HG03457 (cell line): ENCODE data around the gene APLP1.
"Not testable (repeated sequence)": the region's sequence is repeated elsewhere in the genome, so short reads cannot be mapped to it uniquely, and the experiment has no call there.

Source experiments
- ATAC-seq: cut with Tn5 transposase; IDR thresholded peaks from one replicate; pipeline ENCODE4 v1.9.1; 2021; ENCODE audit warnings: moderate number of reproducible peaks; ENCODE audit not compliant: unreplicated experiment

Gene APLP1

DNA sequence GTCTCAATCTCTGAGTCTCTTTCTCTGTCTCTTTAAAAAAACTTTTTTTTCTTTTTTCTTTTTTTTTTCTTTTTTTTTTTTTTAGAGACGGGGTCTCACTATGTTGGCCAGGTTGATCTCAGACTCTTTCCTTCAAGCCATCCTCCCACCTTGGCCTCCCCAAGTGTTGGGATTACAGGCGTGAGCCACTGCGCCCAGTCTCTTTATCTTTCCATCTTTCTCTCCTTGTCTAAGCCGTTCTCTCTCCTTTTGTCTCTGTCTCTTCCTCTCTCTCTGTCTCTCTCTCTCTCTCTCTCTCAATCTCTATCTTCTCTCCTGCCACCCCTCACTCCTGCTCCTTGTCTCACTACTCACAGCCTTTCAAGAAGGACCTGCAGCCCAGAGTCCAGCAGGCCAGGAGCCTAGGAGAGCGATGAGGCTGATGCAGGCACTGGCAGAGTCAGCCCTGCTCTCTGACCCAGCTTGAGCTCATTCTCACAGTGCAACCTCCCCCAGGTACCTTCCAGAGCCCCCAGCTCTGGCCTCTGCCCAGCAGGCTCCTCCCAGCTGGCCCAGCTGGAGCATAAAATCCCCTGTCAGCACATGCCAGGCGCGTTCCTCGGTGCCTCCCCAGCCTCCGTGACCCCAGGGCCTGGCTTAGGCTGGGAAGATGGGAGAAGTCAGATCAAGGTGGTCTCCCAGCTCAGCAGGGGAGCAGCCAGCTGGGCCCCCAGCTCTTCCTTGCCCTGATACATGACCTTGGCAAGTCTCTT is 16.2 kb upstream of the APLP1 start, which contains the start of gene NPHS1:
Gene NPHS1 (minus strand): TSS at position 476 of the 752 bp plus-strand sequence. CDS start 667 bp downstream, outside the sequence.
- no peak for ATAC-seq

DNA sequence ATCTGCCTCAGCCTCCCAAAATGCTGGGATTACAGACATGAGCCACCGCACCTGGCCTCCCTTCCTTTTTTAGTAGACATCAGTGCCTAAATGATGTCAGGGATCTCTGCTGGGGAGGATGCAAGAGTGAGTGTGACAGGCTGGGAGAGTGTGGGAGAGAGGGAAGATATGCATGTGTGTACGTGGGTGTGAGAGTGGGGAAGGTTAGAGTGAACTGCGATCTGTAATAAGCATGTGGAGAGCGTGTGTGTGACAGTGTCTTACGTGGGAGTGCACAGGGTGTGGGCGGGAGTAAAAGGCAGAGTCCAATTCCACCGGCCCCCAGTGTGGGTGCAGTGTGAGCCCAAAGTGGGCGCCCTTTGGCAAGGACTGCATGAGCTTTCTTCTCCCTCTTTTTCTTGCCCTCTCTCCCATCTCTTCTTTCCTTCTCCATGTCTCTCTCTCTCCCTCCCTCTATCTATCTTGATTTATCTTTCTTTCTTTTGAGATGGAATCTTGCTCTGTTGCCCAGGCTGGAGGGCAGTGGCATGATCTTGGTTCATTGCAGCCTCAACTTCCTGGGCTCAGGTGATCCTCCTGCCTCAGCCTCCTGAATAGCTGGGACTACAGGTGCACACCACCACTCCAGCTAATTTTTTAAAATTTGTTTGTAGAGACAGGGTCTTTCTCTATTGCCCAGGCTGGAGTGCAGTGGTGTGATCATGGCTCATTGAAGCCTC is 15.2 kb upstream of the APLP1 start:
- ATAC-seq, result no peak

DNA sequence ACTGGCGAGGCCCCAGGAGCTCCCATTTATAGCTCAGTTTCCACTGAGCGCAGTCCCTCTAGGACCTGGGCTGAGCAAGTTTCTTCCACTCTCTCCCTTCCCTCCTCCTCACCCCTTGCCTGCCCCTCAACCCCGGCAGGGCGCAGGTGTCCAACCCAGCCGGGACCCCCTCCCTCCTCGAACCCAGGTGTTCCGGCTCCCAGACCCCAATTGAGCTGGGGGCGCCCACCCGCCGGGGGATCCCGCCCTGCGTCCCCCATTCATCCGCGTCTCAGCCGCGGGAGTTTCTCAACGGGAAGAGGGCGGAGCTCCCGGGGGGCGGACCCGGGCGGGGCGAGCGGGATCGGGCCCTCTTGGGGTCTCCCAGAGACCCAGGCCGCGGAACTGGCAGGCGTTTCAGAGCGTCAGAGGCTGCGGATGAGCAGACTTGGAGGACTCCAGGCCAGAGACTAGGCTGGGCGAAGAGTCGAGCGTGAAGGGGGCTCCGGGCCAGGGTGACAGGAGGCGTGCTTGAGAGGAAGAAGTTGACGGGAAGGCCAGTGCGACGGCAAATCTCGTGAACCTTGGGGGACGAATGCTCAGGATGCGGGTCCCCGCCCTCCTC is 11.7 kb upstream of the APLP1 start, which contains the start of gene KIRREL2:
Gene KIRREL2 (plus strand): TSS at position 366 of the 604 bp plus-strand sequence. CDS start 209 bp downstream, at position 575.
- ATAC-seq, result no peak

DNA sequence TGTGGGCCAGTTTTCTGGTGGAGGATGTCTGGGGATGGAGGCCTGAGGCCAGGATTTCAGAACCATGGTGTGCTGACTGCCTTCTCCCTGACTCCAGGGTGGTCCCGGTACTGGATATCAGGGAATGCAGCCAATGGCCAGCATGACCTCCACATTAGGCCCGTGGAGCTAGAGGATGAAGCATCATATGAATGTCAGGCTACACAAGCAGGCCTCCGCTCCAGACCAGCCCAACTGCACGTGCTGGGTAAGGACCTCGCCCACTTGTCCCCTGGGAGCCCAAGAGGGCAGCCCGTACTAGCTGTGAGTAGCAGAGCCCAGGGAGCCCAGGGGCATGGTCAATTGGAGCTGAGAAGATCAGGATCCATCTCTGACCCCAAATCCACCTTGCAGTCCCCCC is 10.1 kb upstream of the APLP1 start:
- ATAC-seq, result no peak

DNA sequence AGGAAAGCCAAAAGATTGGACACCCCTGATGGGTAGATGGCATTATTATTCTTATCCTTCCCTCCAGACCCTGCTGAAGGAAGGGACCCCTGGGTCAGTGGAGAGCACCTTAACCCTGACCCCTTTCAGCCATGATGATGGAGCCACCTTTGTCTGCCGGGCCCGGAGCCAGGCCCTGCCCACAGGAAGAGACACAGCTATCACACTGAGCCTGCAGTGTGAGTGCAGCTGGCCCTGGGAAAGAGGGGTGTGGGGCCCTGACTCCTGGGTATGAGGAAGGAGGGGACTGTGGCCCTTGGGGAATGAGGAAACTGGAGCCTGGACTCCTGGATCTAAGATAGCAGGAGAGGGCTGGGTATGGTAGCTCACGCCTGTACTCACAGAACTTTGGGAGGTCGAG is 9.0 kb upstream of the APLP1 start:
- ATAC-seq, result no peak

DNA sequence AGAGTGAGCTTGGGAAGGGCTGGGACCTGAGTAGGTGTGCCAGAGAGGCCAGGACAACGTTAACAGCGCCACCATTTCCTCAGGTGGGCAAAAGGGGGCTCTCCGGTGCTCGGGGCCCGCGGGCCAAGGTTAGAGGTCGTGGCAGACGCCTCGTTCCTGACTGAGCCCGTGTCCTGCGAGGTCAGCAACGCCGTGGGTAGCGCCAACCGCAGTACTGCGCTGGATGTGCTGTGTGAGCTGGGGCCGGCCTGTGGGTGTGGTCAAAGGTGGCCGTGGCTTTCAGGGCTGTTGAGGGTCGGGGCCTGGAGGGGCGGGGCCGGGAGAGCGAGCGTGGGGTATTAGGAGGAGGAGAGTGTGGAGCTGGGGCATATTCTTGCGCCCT is 7.9 kb upstream of the APLP1 start:
- no peak for ATAC-seq

DNA sequence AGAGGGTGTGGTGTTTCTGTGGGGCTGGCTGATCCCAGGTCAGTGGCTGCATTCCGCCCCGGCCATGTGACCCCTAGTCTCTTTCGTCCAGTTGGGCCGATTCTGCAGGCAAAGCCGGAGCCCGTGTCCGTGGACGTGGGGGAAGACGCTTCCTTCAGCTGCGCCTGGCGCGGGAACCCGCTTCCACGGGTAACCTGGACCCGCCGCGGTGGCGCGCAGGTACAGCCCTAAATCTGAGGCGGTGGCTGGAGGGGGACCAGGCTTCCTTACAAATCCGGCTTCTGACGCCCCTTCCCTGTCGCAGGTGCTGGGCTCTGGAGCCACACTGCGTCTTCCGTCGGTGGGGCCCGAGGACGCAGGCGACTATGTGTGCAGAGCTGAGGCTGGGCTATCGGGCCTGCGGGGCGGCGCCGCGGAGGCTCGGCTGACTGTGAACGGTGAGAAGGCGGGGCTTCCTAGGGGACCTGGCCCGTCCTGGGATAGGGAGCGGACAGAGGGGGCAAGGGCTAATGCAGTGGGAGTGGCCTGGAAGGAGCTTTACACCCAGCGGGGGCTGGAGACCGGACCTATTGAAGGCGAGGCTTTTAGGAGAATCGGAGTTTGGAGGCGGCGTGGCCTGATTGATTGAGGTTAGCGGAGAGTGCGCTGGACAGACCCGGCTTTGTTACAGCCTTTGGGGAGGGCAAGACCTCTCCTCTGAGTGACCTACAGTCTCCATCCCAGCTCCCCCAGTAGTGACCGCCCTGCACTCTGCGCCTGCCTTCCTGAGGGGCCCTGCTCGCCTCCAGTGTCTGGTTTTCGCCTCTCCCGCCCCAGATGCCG is 7.3 kb upstream of the APLP1 start:
- no peak for ATAC-seq

DNA sequence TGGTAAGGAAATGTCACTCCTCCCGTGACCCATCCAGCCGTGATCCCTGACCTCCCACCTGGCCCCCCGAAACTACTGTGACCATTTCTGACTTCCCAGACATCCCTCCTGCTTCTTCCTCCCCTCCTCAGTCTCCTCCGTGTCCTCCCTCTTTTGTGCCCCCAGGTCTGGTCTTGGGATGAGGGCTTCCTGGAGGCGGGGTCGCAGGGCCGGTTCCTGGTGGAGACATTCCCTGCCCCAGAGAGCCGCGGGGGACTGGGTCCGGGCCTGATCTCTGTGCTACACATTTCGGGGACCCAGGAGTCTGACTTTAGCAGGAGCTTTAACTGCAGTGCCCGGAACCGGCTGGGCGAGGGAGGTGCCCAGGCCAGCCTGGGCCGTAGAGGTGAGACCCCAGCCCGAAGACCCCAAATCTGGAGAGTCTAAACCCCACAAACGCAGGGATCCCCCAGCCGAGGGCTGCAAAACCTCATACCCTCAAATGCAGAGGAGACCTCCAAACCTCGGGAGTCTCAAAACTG is 6.7 kb upstream of the APLP1 start:
- no peak for ATAC-seq

DNA sequence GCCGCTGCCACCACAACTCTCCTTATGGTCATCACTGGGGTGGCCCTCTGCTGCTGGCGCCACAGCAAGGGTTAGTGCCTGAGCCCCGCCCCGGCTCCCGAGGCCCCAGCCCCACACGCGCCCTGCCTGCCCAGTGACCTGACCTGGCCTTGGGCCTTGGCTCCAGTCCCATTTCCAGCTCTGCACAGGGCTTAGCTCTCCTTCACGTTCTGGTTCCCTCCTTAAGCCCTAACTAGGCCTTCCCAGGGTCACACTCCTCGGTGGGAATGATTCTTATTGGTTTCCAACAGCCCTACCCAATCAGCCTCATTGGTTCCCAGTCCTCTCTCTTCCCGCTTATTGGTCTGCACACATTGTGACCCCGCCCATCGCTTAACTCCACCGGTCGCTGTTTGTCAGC is 5.8 kb upstream of the APLP1 start:
- no peak for ATAC-seq

DNA sequence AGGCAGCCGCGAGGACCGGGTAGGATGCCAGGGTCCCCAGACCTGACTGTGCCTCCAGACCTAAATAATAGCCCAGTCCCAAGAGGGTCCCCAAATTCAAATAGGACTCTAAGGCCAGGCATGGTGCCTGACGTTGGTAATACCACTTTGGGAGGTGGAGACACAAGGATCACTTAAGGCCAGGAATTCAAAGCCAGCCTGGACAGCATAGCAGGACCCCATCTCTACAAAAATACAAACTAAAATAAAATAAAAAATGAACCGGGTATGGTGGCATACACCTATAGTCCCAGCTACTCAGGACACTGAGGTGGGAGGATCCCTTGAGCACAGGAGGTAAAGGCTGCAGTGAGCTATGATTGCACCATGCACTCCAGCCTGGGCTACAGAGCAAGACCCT is 5.4 kb upstream of the APLP1 start:
- no peak for ATAC-seq

DNA sequence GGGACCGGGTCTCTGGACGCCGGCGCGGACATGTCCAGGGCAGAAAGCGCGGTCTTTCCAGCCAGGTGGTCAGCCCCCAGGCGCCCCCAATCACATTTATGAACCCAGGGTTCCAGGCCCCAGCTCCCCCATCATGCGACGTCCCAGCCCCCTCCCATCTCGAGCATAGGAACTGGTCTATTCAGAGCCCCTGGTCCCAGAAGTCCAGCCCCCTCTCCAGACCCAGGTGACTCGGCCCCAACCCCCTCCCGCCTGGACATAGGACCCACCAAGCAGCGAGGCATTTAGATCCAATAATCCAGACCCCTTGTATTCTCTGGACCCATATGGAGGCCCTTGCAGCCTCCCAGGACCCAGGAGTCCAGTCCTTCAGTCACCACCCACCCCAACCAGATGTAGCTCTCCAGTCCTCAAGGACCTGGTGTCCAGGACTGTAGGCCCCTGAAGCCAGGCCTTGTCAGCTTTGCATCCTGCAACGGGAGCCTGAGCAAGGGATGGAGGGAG is 501 bp downstream of the APLP1 start:
- no peak for ATAC-seq

DNA sequence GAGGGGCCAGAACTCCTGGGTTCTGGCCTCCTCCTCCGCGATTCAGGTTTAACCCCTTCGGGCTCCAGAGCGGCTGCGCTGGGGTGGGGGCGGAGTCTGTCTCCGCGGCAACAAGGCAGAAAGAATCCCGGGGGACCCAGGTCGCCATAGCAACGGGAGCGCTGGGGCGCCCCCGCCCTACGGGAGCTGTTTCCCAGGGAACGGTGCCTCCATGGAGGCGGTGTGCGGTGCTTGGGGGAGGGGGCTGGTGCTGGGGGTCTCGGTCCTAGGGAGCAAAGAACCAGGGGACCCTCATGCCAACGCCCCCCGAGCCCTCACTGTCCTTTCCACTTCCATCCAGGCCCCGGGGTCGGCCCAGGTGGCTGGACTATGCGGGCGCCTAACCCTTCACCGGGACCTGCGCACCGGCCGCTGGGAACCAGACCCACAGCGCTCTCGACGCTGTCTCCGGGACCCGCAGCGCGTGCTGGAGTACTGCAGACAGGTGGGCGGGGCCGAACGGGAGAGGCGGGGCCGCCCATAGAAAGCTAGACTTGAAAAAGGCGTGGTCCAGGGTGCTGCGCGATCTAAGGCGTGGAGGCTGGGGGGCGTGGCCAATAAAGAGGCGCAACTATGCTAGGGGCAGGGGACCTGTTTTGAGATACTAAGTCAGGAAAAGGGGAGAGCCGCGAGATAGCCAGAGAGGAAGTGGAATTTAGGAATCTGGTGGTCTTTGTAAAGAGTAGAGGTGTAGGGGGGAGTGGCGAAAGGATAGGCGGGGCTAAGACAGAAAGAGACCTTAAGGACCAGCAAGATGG is 1.2 kb downstream of the APLP1 start:
- ATAC-seq, result no peak

DNA sequence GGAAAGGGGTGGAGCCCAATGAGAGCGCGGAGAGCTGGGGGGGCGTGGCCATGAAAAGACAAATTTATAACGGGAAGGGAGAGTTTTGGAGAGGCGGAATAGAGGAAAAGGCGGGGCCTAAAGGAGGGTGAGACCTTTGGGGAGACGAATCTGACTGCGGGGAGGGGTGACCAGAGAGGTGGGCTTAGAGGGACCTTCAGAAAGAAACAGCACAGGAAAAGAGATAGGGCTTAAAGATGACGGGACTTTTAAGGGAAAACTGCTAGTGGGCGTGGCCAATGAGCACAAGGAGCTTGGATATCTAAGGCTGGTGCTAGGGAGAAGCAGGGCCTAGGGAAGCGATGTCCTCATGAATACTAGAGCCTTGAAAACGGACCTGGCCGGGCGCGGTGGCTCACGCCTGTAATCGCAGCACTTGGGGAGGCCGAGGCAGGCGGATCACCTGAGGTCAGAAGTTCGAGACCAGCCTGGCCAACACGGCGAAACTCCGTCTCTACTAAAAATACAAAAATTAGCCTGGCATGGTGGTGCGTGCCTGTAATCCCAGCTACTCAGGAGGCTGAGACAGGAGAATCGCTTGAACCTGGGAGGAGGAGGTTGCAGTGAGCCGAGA is 1.9 kb downstream of the APLP1 start:
- ATAC-seq, result not testable (repeated sequence)

DNA sequence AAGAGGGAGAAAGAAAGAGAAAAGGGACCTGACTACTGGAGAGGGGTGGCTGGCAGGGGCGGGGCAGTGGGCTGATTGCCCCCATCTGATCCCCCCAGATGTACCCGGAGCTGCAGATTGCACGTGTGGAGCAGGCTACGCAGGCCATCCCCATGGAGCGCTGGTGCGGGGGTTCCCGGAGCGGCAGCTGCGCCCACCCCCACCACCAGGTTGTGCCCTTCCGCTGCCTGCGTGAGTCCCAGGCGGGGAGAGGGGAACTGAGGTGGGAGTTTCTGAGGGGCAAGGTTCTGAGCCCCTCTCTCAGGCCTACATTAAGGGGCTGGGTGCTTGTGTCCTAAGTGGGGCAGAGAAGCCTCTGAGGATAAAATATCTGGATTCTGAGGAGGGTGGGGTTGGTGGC is 2.4 kb downstream of the APLP1 start:
- no peak for ATAC-seq

DNA sequence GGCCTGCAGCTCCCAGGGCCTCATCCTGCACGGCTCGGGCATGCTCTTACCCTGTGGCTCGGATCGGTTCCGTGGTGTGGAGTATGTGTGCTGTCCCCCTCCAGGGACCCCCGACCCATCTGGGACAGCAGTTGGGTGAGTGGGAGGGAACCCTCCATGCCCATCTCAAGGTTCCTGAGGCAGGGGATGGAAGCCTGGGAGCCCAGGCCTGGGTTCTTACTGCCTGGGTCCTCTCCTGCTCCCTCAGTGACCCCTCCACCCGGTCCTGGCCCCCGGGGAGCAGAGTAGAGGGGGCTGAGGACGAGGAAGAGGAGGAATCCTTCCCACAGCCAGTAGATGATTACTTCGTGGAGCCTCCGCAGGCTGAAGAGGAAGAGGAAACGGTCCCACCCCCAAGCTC is 3.2 kb downstream of the APLP1 start:
- ATAC-seq, result no peak

DNA sequence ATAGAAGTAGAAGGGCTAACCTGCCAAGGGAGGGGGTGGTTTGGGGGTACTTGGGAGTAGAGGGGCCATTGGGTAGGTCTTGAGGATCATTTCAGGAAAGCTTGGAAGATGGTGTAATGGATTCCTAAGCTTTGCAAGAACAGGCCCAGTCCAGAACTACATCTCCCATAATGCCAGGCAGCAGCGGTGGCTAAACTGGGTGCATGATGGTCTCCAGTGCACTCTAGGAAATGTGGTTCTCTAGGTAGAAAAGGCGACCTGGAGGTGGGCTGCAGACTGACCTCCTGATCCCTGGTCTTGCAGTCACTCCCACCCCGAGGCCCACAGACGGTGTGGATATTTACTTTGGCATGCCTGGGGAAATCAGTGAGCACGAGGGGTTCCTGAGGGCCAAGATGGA is 3.8 kb downstream of the APLP1 start:
- ATAC-seq, result no peak

DNA sequence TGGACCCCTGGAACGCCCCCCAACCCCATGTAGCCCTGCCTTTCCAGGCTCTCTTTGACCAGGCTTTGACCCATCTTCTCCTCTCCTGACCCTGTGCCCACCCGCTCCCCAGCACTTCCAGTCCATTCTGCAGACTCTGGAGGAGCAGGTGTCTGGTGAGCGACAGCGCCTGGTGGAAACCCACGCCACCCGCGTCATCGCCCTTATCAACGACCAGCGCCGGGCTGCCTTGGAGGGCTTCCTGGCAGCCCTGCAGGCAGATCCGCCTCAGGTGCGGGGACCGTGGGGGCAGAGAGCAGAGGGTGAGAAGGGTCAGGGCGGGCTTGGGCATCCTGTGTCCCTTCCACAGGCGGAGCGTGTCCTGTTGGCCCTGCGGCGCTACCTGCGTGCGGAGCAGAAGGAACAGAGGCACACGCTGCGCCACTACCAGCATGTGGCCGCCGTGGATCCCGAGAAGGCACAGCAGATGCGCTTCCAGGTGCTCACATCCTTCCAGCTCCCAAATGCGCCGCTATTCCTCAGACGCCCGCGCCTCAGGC is 6.1 kb downstream of the APLP1 start:
- ATAC-seq, result no peak

DNA sequence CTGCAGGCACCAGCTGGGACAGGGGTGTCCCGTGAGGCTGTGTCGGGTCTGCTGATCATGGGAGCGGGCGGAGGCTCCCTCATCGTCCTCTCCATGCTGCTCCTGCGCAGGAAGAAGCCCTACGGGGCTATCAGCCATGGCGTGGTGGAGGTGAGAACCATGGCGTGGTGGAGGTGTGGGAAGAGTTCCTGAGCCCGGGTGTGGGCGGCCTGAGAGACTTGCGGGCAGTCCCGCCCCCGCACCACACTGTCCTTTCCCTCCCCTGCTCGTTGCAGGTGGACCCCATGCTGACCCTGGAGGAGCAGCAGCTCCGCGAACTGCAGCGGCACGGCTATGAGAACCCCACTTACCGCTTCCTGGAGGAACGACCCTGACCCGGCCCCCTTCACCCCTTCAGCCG is 10.7 kb downstream of the APLP1 start:
- no peak for ATAC-seq

DNA sequence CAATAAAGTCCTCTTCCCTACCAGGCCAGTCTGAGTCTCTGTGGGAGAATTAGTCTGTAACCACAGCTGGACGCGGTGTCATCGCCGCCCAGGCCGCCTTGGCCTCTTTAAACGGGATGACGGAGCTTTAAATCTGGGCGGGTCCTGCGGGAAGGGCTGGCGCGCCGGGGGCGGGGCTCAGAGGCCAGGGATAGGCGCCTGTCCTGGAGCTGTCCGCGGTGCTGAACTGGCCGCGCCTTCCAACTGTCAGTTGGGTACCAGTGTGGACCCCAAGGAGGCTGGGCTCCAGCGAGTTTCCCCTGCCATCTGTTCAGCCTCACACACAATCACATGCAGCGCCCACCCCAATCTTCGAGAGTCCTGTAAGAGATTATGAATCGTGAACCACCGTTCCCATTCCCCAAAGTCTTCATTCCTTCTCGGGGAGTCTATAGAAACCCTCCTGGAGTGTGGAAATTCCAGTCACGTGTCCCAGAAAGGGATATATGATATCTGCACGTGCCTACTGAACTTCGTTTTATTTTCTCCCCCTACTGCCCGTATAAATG is 11.5 kb downstream of the APLP1 start:
- no peak for ATAC-seq
